Measurements from ENCODE around the gene CDNF. TPM values are rescaled to one million over a fixed set of nuclear protein-coding genes. Genes with fewer than 3 reads are reported as not detected.
A peak's percentile ranks its signal among the peaks of the same experiment; 100 is the strongest.
"Not testable (repeated sequence)": the region's sequence is repeated elsewhere in the genome, so short reads cannot be mapped to it uniquely, and the experiment has no call there.

CDNF gene
- total RNA-seq: 0.39 and 0.67 TPM in 2 replicates

- Mint-ChIP-seq H3K4me3 (ENCODE audit: low read depth) (peak within 1 kb of the TSS; percentile 92), H3K36me3 (ENCODE audit: low read depth) (peaks cover 36% of the 10 kb centered on the region), H3K9me3 (no peaks in the 10 kb centered on the region), H3K27ac (peak within 1 kb of the TSS; percentile 95), H3K27me3 (ENCODE audit: low read depth) (no peaks in the 10 kb centered on the region), H3K4me1 (ENCODE audit: low read depth) (peaks cover 19% of the 10 kb centered on the region)
- intact Hi-C loops (cut with micrococcal nuclease): loop anchor here (1.0 to 5.0 kb wide), 7 partner anchors 40 to 301 kb away; partner anchors contain the start of genes MEIG1 and SUV39H2
- DNase-seq (ENCODE audit: low spot score): peak; percentile 100
Measured at GRCh38 chr10:14837757-14838581, at the start of gene CDNF, which contains the start of the genes HSPA14 and MSANTD7. Gene CDNF (minus strand): TSS chr10:14838037. CDS start chr10:14837946, 91 bp downstream. Gene HSPA14 (plus strand): TSS chr10:14838306. CDS start chr10:14838403, 97 bp downstream. Gene MSANTD7 (plus strand): TSS chr10:14838306. CDS start chr10:14842285, 3,979 bp downstream.

- DNase-seq (ENCODE audit: low spot score): no peak
- intact Hi-C loops (cut with micrococcal nuclease): no loop called here
- Mint-ChIP-seq H3K27ac (no peak overlapping the region), H3K36me3 (ENCODE audit: low read depth) (peaks cover 20% of the 10 kb centered on the region), H3K9me3 (no peaks in the 10 kb centered on the region), H3K4me1 (ENCODE audit: low read depth) (peaks cover 28% of the 10 kb centered on the region), H3K4me3 (ENCODE audit: low read depth) (no peak overlapping the region), H3K27me3 (ENCODE audit: low read depth) (no peaks in the 10 kb centered on the region)
Measured at GRCh38 chr10:14884082-14884481, 46.2 kb upstream of the CDNF start.

GRCh38 chr10:14880229-14880628, 42.4 kb upstream of the CDNF start:
- no peak for DNase-seq (ENCODE audit: low spot score)
- intact Hi-C loops (cut with micrococcal nuclease): no loop called here
- Mint-ChIP-seq H3K9me3 (no peaks in the 10 kb centered on the region), H3K27me3 (ENCODE audit: low read depth) (no peaks in the 10 kb centered on the region), H3K4me1 (ENCODE audit: low read depth) (peaks cover 31% of the 10 kb centered on the region), H3K27ac (no peak overlapping the region), H3K4me3 (ENCODE audit: low read depth) (peak overlapping the region; percentile 92), H3K36me3 (ENCODE audit: low read depth) (peaks cover 20% of the 10 kb centered on the region)

- peak overlapping the region; percentile 88 for H3K27ac Mint-ChIP-seq
- peaks cover 20% of the 10 kb centered on the region for H3K36me3 Mint-ChIP-seq (ENCODE audit: low read depth)
Measured at GRCh38 chr10:14879928-14880193, 42.0 kb upstream of the CDNF start.

GRCh38 chr10:14879124-14879927, 41.5 kb upstream of the CDNF start:
- intact Hi-C loops (cut with micrococcal nuclease): loop anchor here (2.0 to 10.0 kb wide), 3 partner anchors 232 to 1555 kb away; partner anchors contain the start of gene PTER
- H3K27ac Mint-ChIP-seq: peak overlapping the region; percentile 88
- no peaks in the 10 kb centered on the region for H3K9me3 Mint-ChIP-seq
- H3K36me3 Mint-ChIP-seq (ENCODE audit: low read depth): peaks cover 20% of the 10 kb centered on the region
- H3K4me3 Mint-ChIP-seq (ENCODE audit: low read depth): peak overlapping the region; percentile 92
- DNase-seq (ENCODE audit: low spot score): peak; percentile 34
- no peaks in the 10 kb centered on the region for H3K27me3 Mint-ChIP-seq (ENCODE audit: low read depth)
- peaks cover 31% of the 10 kb centered on the region for H3K4me1 Mint-ChIP-seq (ENCODE audit: low read depth)

More at GRCh38 chr10:14879928-14880193, 42.0 kb upstream of the CDNF start:
- no peaks in the 10 kb centered on the region for H3K27me3 Mint-ChIP-seq (ENCODE audit: low read depth)
- no peak for DNase-seq (ENCODE audit: low spot score)
- intact Hi-C loops (cut with micrococcal nuclease): loop anchor here (2.0 to 10.0 kb wide), 3 partner anchors 233 to 1555 kb away; partner anchors contain the start of gene PTER
- peaks cover 31% of the 10 kb centered on the region for H3K4me1 Mint-ChIP-seq (ENCODE audit: low read depth)
- H3K4me3 Mint-ChIP-seq (ENCODE audit: low read depth): peak overlapping the region; percentile 92
- H3K9me3 Mint-ChIP-seq: no peaks in the 10 kb centered on the region

- H3K27me3 Mint-ChIP-seq (ENCODE audit: low read depth): no peaks in the 10 kb centered on the region
- H3K4me1 Mint-ChIP-seq (ENCODE audit: low read depth): peaks cover 34% of the 10 kb centered on the region
Measured at GRCh38 chr10:14878266-14879123, 40.7 kb upstream of the CDNF start, which contains the start of gene SUV39H2. Gene SUV39H2 (plus strand): TSS chr10:14878866. CDS start chr10:14878889, 23 bp downstream.

GRCh38 chr10:14876764-14877163, 38.9 kb upstream of the CDNF start:
- H3K9me3 Mint-ChIP-seq: no peaks in the 10 kb centered on the region
- no peak for DNase-seq (ENCODE audit: low spot score)
- H3K27me3 Mint-ChIP-seq (ENCODE audit: low read depth): no peaks in the 10 kb centered on the region
- no peak overlapping the region for H3K27ac Mint-ChIP-seq
- intact Hi-C loops (cut with micrococcal nuclease): loop anchor here (5.0 to 10.0 kb wide), 2 partner anchors 229 to 1558 kb away; partner anchors contain the start of gene PTER
- H3K4me3 Mint-ChIP-seq (ENCODE audit: low read depth): peak overlapping the region; percentile 94
- peaks cover 8% of the 10 kb centered on the region for H3K36me3 Mint-ChIP-seq (ENCODE audit: low read depth)
- H3K4me1 Mint-ChIP-seq (ENCODE audit: low read depth): peaks cover 25% of the 10 kb centered on the region

More at GRCh38 chr10:14878266-14879123, 40.7 kb upstream of the CDNF start, which contains the start of gene SUV39H2:
- H3K4me3 Mint-ChIP-seq (ENCODE audit: low read depth): peak within 1 kb of the TSS; percentile 94
- peak within 1 kb of the TSS; percentile 88 for H3K27ac Mint-ChIP-seq
- no peaks in the 10 kb centered on the region for H3K9me3 Mint-ChIP-seq
- H3K36me3 Mint-ChIP-seq (ENCODE audit: low read depth): peaks cover 20% of the 10 kb centered on the region
- intact Hi-C loops (cut with micrococcal nuclease): loop anchor here (1.0 to 10.0 kb wide), 6 partner anchors 40 to 1556 kb away; partner anchors contain the start of genes CDNF, HSPA14, MEIG1 and MSANTD7
- peak; percentile 93 for DNase-seq (ENCODE audit: low spot score)

GRCh38 chr10:14875941-14876340, 38.1 kb upstream of the CDNF start:
- no peak overlapping the region for H3K4me3 Mint-ChIP-seq (ENCODE audit: low read depth)
- no peak overlapping the region for H3K27ac Mint-ChIP-seq
- no peaks in the 10 kb centered on the region for H3K9me3 Mint-ChIP-seq
- H3K4me1 Mint-ChIP-seq (ENCODE audit: low read depth): peaks cover 23% of the 10 kb centered on the region
- H3K27me3 Mint-ChIP-seq (ENCODE audit: low read depth): no peaks in the 10 kb centered on the region
- intact Hi-C loops (cut with micrococcal nuclease): loop anchor here (5.0 to 10.0 kb wide), 2 partner anchors 229 to 1559 kb away; partner anchors contain the start of gene PTER
- no peak for DNase-seq (ENCODE audit: low spot score)
- peaks cover 13% of the 10 kb centered on the region for H3K36me3 Mint-ChIP-seq (ENCODE audit: low read depth)

GRCh38 chr10:14873090-14873760, 35.4 kb upstream of the CDNF start:
- intact Hi-C loops (cut with micrococcal nuclease): loop anchor here (10.0 kb wide), 1 partner anchor 1562 kb away; the partner anchor contains the start of gene PTER
- H3K36me3 Mint-ChIP-seq (ENCODE audit: low read depth): peaks cover 23% of the 10 kb centered on the region
- no peaks in the 10 kb centered on the region for H3K9me3 Mint-ChIP-seq
- H3K4me3 Mint-ChIP-seq (ENCODE audit: low read depth): no peak overlapping the region
- no peaks in the 10 kb centered on the region for H3K27me3 Mint-ChIP-seq (ENCODE audit: low read depth)
- DNase-seq (ENCODE audit: low spot score): no peak
- no peak overlapping the region for H3K27ac Mint-ChIP-seq
- H3K4me1 Mint-ChIP-seq (ENCODE audit: low read depth): peaks cover 15% of the 10 kb centered on the region

GRCh38 chr10:14864871-14865270, 27.0 kb upstream of the CDNF start:
- H3K27ac Mint-ChIP-seq; H3K4me1 Mint-ChIP-seq (ENCODE audit: low read depth); H3K27me3 Mint-ChIP-seq (ENCODE audit: low read depth); DNase-seq (ENCODE audit: low spot score); H3K4me3 Mint-ChIP-seq (ENCODE audit: low read depth); intact Hi-C loops (cut with micrococcal nuclease); H3K9me3 Mint-ChIP-seq: not testable (repeated sequence)
- H3K36me3 Mint-ChIP-seq (ENCODE audit: low read depth): peaks cover 52% of the 10 kb centered on the region

GRCh38 chr10:14864466-14864865, 26.6 kb upstream of the CDNF start:
- H3K9me3 Mint-ChIP-seq; H3K4me3 Mint-ChIP-seq (ENCODE audit: low read depth); H3K4me1 Mint-ChIP-seq (ENCODE audit: low read depth); intact Hi-C loops (cut with micrococcal nuclease); H3K27ac Mint-ChIP-seq; H3K27me3 Mint-ChIP-seq (ENCODE audit: low read depth); DNase-seq (ENCODE audit: low spot score): not testable (repeated sequence)
- H3K36me3 Mint-ChIP-seq (ENCODE audit: low read depth): peaks cover 49% of the 10 kb centered on the region
